Lower leg skin (tissue), 4 donors: ENCODE results near the gene EBLN1. TPM values are rescaled to one million over a fixed set of nuclear protein-coding genes. Genes with fewer than 3 reads are reported as not detected.

Experiments
- DNase-seq, 2 donors: peaks; one replicate each; pipeline ENCODE4 v3.0.0-alpha.2; 2019; ENCODE audit warnings: low spot score in 2 of 2
- H3K4me3 ChIP-seq: fragments of 200-600 bp; sonication (generic); 2 replicates; pipeline ENCODE4 v1.5.1; 2017; ENCODE audit warnings: mild to moderate bottlenecking, low read depth; ENCODE audit not compliant: poor library complexity, severe bottlenecking
- POLR2A ChIP-seq, 2 donors: fragments of 450-650 bp; IDR thresholded peaks; one replicate each; pipeline ENCODE4 v1.6.1; 2016 to 2017; ENCODE audit warnings: antibody characterized with exemption in 2 of 2, mild to moderate bottlenecking in 1 of 2, moderate library complexity in 1 of 2
- WGBS, 2 donors: methylation state at CpG; one replicate each; pipeline ENCODE4 v1.1.5; 2018; 5-methylcytosine and 5-hydroxymethylcytosine counted together
- intact Hi-C: fragments of 100-400 bp; cut with DNase I; formaldehyde crosslinking; loops from one replicate; pipeline ENCODE4 v1.15.0; 2023; ENCODE audit warnings: low total_unique reads
- total RNA-seq, 4 donors: library from RNA; depleted of rRNA; stranded (reverse); fragments of >200 nt; gene quantifications; one replicate each; pipeline ENCODE4 v1.1.0, GENCODE V29; 2016
- TF ChIP-seq, protein P1 (sequence below), 3 donors: fragments of 450-650 bp; IDR thresholded peaks; one replicate each; pipeline ENCODE4 v1.5.1; 2016; ENCODE audit warnings: antibody characterized with exemption in 3 of 3, mild to moderate bottlenecking in 3 of 3, moderate library complexity in 2 of 3

Gene EBLN1
- not detected for total RNA-seq

DNA sequence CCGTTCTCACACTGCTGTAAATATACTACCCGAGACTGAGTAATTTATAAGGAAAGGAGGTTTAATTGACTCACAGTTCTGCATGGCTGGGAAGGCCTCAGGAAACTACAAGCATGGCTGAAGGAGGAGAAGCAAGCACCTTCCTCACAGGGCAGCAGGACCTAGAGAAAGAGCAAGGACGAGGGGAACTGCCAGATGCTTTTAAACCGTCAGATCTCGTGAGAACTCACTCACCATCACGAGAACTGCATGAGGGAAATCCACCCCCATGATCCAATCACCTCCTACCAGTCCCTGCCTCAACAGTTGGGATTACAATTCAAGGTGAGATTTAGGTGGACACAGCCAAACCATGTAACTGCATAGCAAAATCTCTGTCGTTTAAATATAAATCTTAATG, at the start of gene EBLN1:
Gene EBLN1 (minus strand): TSS at position 174 of the 400 bp plus-strand sequence. CDS start 8,032 bp downstream, outside the sequence.
- WGBS, 2 donors = 83 to 85% methylated on average over 7 of the region's 7 CpGs
- H3K4me3 ChIP-seq = no peak within 1 kb of the TSS
- intact Hi-C loops = no loop called here
- TF ChIP-seq POLR2A (IDR thresholded peaks at IDR 0.05) = no peak
- TF ChIP-seq, protein P1, sequence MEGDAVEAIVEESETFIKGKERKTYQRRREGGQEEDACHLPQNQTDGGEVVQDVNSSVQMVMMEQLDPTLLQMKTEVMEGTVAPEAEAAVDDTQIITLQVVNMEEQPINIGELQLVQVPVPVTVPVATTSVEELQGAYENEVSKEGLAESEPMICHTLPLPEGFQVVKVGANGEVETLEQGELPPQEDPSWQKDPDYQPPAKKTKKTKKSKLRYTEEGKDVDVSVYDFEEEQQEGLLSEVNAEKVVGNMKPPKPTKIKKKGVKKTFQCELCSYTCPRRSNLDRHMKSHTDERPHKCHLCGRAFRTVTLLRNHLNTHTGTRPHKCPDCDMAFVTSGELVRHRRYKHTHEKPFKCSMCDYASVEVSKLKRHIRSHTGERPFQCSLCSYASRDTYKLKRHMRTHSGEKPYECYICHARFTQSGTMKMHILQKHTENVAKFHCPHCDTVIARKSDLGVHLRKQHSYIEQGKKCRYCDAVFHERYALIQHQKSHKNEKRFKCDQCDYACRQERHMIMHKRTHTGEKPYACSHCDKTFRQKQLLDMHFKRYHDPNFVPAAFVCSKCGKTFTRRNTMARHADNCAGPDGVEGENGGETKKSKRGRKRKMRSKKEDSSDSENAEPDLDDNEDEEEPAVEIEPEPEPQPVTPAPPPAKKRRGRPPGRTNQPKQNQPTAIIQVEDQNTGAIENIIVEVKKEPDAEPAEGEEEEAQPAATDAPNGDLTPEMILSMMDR (IDR thresholded peaks at IDR 0.05) = no peak
- no peak for DNase-seq

DNA sequence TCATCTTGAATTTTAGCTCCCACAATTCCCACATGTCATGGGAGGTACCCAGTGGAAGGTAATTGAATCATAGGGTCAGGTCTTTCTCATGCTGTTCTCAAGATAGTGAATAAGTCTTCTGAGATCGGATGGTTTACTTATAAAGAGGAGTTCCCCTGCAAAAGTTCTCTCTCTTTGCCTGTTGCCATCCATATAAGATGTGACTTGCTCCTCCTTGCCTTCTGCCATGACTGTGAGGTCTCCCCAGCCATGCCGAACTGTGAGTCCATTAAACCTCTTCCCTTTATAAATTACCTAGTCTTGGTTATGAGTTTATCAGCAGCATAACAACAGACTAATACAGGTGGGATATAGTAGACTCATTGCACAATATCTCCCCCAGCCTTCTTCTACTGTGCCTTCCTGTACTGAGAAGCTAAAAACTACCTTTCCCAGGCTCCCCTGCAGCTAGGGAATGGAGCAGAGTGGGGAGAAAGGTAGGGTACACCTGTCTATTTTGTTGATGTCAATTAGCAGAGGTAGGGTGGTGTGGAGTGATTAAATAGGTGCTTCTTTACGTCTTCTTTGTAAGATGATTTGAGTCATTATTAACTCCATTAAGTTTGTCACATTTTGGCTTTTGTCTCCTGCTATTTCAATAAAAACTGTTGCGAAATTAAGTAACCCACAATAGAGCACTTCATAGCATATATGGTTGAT, 48.2 kb upstream of the EBLN1 start:
- WGBS, 2 donors = 87 to 88% methylated on average over 4 of the region's 4 CpGs
- H3K4me3 ChIP-seq = no peak overlapping the region
- intact Hi-C loops = no loop called here
- no peak for DNase-seq
- TF ChIP-seq, protein P1 (IDR thresholded peaks at IDR 0.05) = no peak
- TF ChIP-seq POLR2A (IDR thresholded peaks at IDR 0.05) = no peak

DNA sequence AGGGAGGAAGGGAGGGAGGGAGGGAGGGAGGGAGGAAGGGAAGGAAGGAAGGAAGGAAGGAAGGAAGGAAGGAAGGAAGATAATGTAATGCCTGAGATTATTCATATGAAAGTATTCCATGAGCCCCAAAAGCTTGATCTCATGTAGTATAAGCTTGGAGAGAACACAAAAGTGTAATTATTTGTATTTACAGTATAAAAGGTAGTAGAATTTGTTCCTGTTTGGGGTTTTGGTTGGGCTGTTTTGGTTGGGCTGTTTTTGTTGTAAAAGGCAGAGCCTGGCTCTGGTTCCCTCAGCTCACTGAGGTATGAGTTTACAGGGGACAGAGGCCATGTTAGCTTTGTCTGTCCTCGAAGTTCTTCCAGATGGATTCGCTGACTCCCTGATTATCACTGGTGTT, 45.3 kb upstream of the EBLN1 start:
- no peak for DNase-seq
- intact Hi-C loops = no loop called here
- 88 to 92% methylated on average over 2 of the region's 2 CpGs for WGBS, 2 donors
- no peak overlapping the region for H3K4me3 ChIP-seq
- TF ChIP-seq, protein P1 (IDR thresholded peaks at IDR 0.05) = no peak
- no peak for TF ChIP-seq POLR2A (IDR thresholded peaks at IDR 0.05)

DNA sequence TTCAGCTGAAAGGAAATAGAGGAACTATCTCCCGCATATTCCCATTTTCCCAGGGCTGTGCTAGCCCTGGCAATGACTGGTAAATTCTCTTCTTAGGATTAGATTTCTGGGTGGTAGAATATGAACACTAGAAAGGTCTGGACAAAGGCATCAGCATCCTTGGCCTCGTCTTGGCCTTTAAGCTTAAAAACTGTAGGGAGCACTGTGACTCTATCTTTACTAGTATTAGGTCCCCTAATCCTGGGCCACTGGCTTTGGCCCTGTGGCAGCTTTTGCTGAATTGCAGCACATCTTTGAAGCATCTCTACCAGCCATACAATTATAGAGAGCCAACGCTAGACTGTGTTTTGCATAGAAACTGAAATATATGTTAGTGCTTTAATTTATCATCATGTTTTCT, 41.5 kb upstream of the EBLN1 start:
- H3K4me3 ChIP-seq = no peak overlapping the region
- no peak for DNase-seq
- 85 to 90% methylated on average over 3 of the region's 3 CpGs for WGBS, 2 donors
- TF ChIP-seq, protein P1 (IDR thresholded peaks at IDR 0.05) = no peak
- intact Hi-C loops = no loop called here

DNA sequence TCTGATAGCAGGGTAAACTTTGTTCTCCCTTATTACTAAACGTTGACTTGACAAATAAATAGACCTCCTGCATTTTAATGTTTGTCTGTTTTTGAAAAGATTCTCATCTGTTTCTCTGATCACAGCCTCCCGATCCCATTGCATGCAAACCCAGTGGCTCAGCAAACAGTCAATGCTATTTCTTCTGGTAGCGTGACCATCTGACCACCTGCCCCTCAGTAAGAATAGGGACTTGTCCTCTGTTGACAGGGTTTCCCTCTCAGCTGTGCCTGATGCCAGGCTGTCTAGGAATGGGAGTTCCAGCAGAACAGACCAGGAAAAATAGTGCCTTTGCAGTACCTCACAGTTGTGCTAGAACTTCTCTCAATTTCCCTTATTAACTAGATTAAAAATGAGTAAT, 40.7 kb upstream of the EBLN1 start:
- DNase-seq = no peak
- H3K4me3 ChIP-seq = no peak overlapping the region
- intact Hi-C loops = no loop called here
- 78 to 81% methylated on average over 3 of the region's 3 CpGs for WGBS, 2 donors
- TF ChIP-seq, protein P1 (IDR thresholded peaks at IDR 0.05) = no peak

DNA sequence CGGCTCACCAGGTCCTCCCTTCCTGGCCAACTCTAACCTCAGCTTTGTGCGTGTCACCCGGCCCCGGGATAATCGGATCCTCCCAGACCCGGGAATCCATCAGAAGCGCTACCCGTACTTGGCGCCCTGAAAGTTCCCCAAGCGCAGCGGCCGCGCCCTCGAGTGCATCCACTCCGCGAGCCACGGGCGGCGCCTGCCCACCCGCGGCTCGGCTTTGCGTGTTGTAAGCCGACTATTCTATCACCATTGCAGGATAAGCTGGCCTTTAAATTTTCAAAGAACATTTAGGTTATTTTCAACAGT, 35.7 kb upstream of the EBLN1 start:
- whole genome bisulfite sequencing, 2 donors = 62 to 74% methylated on average over 24 of the region's 24 CpGs
- no peak overlapping the region for H3K4me3 ChIP-seq
- TF ChIP-seq, protein P1 (IDR thresholded peaks at IDR 0.05) = no peak
- intact Hi-C loops = loop anchor here (5.0 kb wide), 1 partner anchor 69 kb away; the partner anchor contains the start of gene BMI1
- peak in 1 of 2 donors; percentile 22 for DNase-seq
